ENCODE measurements around the gene GREB1. TPM values are rescaled to one million over a fixed set of nuclear protein-coding genes. Genes with fewer than 3 reads are reported as not detected.

Gene GREB1
- total RNA-seq, 1 experiment from 2014 or later: 16.5 TPM

GRCh38 chr2:11563784-11564666, 30.2 kb downstream of the GREB1 start:
- Mint-ChIP-seq H3K4me1 (peaks cover 12 to 16% of the 10 kb centered on the region in 2 experiments), H3K36me3 (ENCODE audit: insufficient read depth in 1 of 3, low read depth in 3 of 3) (peaks cover 2 to 5% (median 2%) of the 10 kb centered on the region in 3 experiments; a peak in 3 of 7 replicates), H3K27ac (peak overlapping the region in 1 of 3 experiments; percentile 3; a peak in 1 of 7 replicates), H3K27me3 (ENCODE audit: low read depth) (no peaks in the 10 kb centered on the region), H3K9me3 (no peaks in the 10 kb centered on the region), H3K4me3 (no peak overlapping the region)
- no peak overlapping the region for H4K5ac ChIP-seq (ENCODE audit: insufficient read length, low read depth, low read length)
- H3K79me1 ChIP-seq (ENCODE audit: insufficient read depth, low read depth, low read length, poor library complexity, severe bottlenecking): no peaks in the 10 kb centered on the region
- H2BK12ac ChIP-seq (ENCODE audit: insufficient read length, low read depth, low read length): no peak overlapping the region
- H2BK120ac ChIP-seq (ENCODE audit: low read depth, low read length, poor library complexity, severe bottlenecking): no peak overlapping the region
- no peak for TF ChIP-seq CTCF (conservative IDR thresholded peaks at IDR 0.05)
- H3K56ac ChIP-seq (ENCODE audit: insufficient read length, low read depth, low read length): no peak overlapping the region
- no peak overlapping the region for H3K4ac ChIP-seq (ENCODE audit: low read depth, low read length)
- H3K27ac ChIP-seq (ENCODE audit: insufficient read length, low read depth, low read length): no peak overlapping the region
- H3K23ac ChIP-seq (ENCODE audit: insufficient read length, low read depth, low read length): no peak overlapping the region
- H3K18ac ChIP-seq (ENCODE audit: insufficient read length, low read depth, low read length): no peak overlapping the region
- no peaks in the 10 kb centered on the region for H4K20me1 ChIP-seq (ENCODE audit: control insufficient read depth, insufficient read depth, insufficient read length)
- H2BK20ac ChIP-seq (ENCODE audit: low read depth, low read length, poor library complexity, severe bottlenecking): no peak overlapping the region
- H3K4me1 ChIP-seq (ENCODE audit: insufficient read depth, low read length): peaks cover 4% of the 10 kb centered on the region; the same call in 1 of the 2 replicates
- H2AK5ac ChIP-seq (ENCODE audit: insufficient read length, low read length): no peak overlapping the region
- no peaks in the 10 kb centered on the region for H3K27me3 ChIP-seq (ENCODE audit: insufficient read depth, low read length)
- no peak overlapping the region for H3K14ac ChIP-seq (ENCODE audit: insufficient read depth, low read length)
- H3K9ac ChIP-seq (ENCODE audit: extremely low read depth, insufficient read length, low read length): no peak overlapping the region
- WGBS (ENCODE audit: extremely low coverage, insufficient read length, low lambda C conversion rate): no CpG with 5 or more reads among the region's 8 CpGs
- no peak overlapping the region for H3K4me2 ChIP-seq (ENCODE audit: insufficient read depth, insufficient read length, low read length)
- DNase-seq: no peak
- H3K9me3 ChIP-seq (ENCODE audit: control insufficient read depth, low read depth, low read length): no peaks in the 10 kb centered on the region
- no peak overlapping the region for H4K91ac ChIP-seq (ENCODE audit: insufficient read length, low read depth, low read length)
- H3K79me2 ChIP-seq (ENCODE audit: insufficient read depth, low read length): no peaks in the 10 kb centered on the region
- H2BK5ac ChIP-seq (ENCODE audit: insufficient read length, low read length): no peak overlapping the region
- H3K23me2 ChIP-seq (ENCODE audit: insufficient read length, low read depth, low read length, poor library complexity, severe bottlenecking): no peaks in the 10 kb centered on the region
- no peak overlapping the region for H2AFZ ChIP-seq (ENCODE audit: low read length)
- no peak overlapping the region for H4K8ac ChIP-seq (replicated peaks; ENCODE audit: insufficient read length, low read depth, low read length)
- no peak overlapping the region for H3T11ph ChIP-seq (ENCODE audit: low read length)
- no peak overlapping the region for H2BK15ac ChIP-seq (ENCODE audit: low read depth, low read length)
